T-helper 1 cell treated with Interleukin-12 subunit alpha and Interleukin-12 subunit beta and Interleukin-4 antibody, amounts not matched to agents 30 ng/mL and 1 ng/mL, for 36 hours (primary cell): ENCODE data around the gene WRNIP1. TPM values are rescaled to one million over a fixed set of nuclear protein-coding genes. Genes with fewer than 3 reads are reported as not detected.

Experiments
- intact Hi-C: fragments of 100-400 bp; cut with micrococcal nuclease; formaldehyde crosslinking; loops from one replicate; pipeline ENCODE4 v1.15.1; 2024
- total RNA-seq: library from RNA; stranded (reverse); gene quantifications from 2 replicates; pipeline ENCODE4 v1.2.3, GENCODE V29; 2022

WRNIP1 gene
- total RNA-seq, result 45.6 and 48.1 TPM in 2 replicates

GRCh38 chr6:2765166-2765895, at the start of gene WRNIP1:
Gene WRNIP1, plus strand, starts transcription at chr6:2765393. Its CDS starts 230 bp downstream, at chr6:2765623.
- intact Hi-C loops, result loop anchor here (1.0 to 10.0 kb wide), 16 partner anchors 28 to 1372 kb away; partner anchors contain the start of genes BPHL, ECI2, FAM50B and RIPK1

GRCh38 chr6:2715737-2716136, 49.5 kb upstream of the WRNIP1 start:
- intact Hi-C loops, result no loop called here

DNA sequence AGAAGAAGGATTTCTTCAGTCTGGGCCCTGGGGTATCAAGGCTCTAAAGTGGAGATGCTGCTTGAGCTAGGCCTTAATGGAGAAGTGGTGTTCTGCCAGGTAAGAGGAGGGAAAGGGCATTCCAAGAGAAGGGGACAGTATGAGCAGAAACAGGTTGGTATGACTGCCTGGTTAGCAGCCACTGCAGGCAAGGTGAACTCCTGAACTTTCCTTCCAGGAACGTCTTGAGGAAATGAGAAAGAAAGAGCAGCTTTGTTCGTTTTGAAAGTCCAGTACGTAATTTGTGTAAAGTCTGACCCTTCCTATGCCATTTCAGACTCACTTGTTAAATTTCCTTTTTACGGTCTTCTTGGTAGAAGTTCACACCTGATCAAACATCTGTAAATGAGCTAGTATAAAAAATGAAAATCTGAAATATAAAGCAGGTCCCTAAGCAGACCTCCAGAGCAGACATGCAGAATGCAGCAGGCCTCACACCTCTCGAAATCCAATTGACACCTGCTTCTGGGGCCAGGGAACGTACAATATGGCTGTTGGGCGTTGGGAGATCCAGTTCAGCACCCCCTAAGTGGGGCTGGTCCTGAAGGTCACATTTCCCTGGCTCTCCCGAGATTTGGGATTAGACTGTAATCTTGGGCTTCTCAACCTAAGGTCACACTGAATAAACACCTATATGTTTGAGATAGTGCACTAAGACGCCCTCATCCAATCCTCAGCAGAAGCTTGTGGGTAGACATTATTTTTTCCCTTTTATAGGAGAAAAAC, 48.1 kb upstream of the WRNIP1 start:
- intact Hi-C loops, result no loop called here

DNA sequence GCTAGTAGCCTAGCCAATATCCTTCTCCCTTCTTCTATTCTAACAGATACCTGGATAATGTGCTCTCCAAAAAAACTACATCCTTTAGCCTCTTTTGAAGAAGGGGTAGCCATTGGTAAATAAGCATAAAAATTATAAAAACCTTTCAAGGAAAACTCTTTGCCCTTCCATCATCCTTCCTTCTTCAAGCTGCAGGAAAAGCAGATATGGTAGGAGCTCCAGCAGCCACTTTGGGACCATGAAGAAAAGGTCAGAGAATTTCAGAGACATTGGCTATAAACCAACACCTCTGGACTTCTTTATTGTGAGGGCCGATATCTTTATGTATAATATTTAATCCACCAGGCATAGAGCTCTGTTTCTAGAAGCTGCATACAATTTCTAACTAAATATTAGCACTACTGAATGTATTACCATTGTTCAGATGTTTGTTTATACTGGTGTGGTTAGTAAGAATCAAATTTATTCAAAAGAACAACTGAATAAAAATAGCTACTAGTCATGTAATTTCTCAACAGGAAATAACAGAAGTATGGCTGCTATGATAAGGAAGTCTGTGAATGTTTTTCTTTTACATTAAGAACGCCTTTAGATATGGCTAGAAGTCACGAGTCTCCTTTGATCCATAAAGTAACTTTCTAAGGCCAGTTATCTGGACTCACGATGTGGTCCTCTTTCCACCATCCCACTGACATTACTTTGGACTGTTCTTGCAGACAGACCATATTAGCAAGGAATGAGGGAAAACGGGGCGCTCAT, 46.7 kb upstream of the WRNIP1 start:
- intact Hi-C loops, result no loop called here

DNA sequence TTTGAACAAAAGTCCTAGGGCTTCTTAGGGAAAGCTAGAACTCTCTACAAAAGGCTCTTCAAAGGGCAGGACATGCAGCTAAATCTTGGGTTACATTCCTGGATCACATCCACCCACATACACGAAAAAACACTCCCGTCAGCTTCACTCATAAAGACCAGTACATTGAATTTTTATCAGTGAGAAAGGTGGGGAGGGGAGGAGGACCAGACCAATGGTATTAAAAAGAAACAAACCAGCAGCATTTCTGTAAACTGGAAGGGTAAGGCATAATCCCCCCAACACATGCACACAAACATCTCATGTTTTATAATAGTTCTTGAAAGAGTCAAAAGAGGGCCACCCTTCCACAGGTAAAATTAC, 46.1 kb upstream of the WRNIP1 start:
- intact Hi-C loops, result no loop called here

GRCh38 chr6:2721219-2721618, 44.0 kb upstream of the WRNIP1 start:
- intact Hi-C loops, result no loop called here

GRCh38 chr6:2725364-2725988, 39.7 kb upstream of the WRNIP1 start:
- intact Hi-C loops, result no loop called here

- intact Hi-C loops, result no loop called here
Measured at GRCh38 chr6:2725999-2726567, 39.1 kb upstream of the WRNIP1 start.

GRCh38 chr6:2729921-2730320, 35.3 kb upstream of the WRNIP1 start:
- intact Hi-C loops, result no loop called here

DNA sequence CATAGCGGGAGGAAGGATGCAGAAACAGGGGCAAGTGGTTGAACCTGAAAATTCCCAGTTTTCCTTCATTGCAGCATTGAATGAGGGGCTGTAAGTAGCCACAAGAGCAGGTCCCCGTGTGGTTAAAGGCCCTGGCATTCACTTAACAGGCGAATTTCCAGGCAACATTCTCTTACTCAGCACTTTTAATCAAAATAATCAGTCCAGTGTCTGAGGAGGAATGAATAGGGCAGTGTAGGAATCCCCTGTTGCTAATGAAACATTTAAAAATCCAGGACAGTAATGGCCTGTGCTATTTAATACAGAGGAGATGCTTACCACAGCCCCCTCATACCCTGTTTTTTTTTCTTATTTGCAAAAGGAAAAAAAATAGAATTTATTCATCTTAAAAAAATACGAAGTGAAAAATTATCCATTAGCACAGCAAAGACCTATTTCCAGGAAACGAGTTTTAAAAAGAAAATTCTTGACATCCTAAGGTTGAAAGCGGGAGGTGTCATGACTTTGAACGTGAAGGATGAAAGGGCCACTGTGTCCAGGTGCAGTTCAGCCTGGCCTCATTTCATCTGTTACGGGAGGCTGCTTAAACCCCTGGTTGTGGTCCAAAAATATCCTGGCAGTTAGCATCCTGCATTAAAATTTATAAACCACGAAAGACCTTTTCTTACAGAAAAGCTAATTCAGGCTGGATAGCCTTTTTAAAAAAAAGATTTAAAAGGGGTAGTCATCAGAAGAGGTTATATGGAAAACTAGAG, 34.7 kb upstream of the WRNIP1 start:
- intact Hi-C loops, result no loop called here

DNA sequence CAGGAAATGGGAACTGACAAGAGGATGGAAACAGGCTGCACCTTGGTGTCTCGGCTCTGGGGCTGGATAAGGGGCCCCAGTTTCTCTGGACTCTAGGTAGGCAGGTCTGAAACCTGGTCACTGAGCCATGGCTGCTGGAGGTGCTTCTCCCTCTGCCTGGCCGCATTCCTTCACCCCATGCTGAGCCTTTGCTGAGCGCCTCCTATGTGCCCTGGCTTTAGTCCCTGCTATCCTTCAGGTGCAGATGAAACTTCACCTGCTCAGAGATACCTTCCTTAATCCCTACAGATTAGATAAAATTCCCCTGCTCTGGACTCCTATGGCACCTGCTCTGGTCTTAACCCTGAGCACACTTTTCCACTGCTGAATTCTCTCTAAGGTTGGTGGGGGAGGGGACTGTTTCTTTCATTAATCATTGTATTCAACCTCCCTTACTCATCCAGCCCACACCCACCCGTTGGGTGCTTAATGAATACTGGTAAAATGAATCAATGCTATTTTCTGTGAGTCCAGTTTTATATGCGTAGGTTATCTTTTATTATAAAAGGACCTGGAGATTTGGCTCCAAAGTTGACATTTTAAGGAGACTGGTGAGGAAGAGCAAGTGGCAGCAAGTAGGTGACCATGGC, 33.8 kb upstream of the WRNIP1 start:
- intact Hi-C loops, result no loop called here

GRCh38 chr6:2732503-2733089, 32.6 kb upstream of the WRNIP1 start:
- intact Hi-C loops, result no loop called here

GRCh38 chr6:2733324-2733723, 31.9 kb upstream of the WRNIP1 start:
- intact Hi-C loops, result no loop called here

- intact Hi-C loops, result no loop called here
Measured at GRCh38 chr6:2733736-2734480, 31.3 kb upstream of the WRNIP1 start.

- intact Hi-C loops, result no loop called here
Measured at GRCh38 chr6:2734488-2735166, 30.6 kb upstream of the WRNIP1 start.

- intact Hi-C loops, result loop anchor here (1.0 kb wide), 3 partner anchors 12 to 194 kb away; partner anchors contain the start of gene MYLK4
Measured at GRCh38 chr6:2737885-2738284, 27.3 kb upstream of the WRNIP1 start.

DNA sequence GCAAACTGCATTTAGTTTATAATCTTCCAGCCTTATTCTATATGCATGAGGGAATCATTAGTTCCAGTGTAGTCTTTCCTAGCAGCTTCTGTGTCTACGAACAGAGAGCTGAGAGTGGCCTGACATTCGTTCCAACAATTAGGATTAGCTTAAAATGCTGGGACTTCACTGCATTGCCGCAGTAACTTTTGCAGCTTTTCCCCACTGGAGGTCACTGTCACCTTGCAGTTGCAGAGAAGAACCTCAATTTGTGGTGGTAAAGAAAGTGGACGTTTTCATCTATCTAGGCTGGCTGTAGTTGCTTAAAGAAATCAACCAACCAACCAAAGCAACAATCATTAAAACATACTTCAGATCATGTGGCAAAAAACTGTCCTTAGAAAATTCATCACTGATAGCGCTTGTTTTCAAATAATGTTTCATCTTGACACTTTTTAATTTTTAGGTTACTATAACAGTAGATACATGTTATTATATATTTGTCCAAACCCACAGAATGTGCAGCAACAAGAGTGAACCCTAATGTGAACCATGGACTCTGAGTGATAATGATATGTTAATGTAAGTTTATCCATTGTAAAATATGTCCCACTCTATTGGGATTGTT, 26.7 kb upstream of the WRNIP1 start:
- intact Hi-C loops, result loop anchor here (1.0 kb wide), 3 partner anchors 12 to 194 kb away; partner anchors contain the start of gene MYLK4

- intact Hi-C loops, result no loop called here
Measured at GRCh38 chr6:2739335-2739734, 25.9 kb upstream of the WRNIP1 start.
